ENCODE results near the gene ALDH1B1. TPM values are rescaled to one million over a fixed set of nuclear protein-coding genes. Genes with fewer than 3 reads are reported as not detected.
"Not testable (repeated sequence)": the region's sequence is repeated elsewhere in the genome, so short reads cannot be mapped to it uniquely, and the experiment has no call there.

Gene ALDH1B1
- polyA plus RNA-seq, 1 donor: 21.7 TPM

DNA sequence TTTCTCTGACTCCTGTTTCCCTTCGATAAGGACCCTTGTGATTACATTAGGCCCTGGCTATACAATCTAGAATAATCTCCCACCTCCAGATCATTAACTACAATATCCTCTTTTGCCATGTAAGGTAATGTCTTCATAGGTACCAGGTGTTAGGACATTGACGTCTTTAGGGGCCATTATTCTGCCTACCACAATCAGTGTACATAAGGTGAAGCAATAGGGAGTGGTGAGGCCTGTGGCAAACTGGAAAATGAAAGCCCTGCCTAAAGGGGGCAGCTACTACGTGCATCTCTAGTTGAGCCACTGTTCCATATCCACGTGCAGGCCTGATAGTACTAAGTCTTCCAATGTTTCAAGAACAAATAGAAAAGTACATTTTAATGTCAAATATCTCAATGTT is 4.8 kb upstream of the ALDH1B1 start:
- no peak for DNase-seq

- DNase-seq: no peak
These were observed 3.9 kb upstream of the ALDH1B1 start for GRCh38 chr9:38388283-38389223.

DNA sequence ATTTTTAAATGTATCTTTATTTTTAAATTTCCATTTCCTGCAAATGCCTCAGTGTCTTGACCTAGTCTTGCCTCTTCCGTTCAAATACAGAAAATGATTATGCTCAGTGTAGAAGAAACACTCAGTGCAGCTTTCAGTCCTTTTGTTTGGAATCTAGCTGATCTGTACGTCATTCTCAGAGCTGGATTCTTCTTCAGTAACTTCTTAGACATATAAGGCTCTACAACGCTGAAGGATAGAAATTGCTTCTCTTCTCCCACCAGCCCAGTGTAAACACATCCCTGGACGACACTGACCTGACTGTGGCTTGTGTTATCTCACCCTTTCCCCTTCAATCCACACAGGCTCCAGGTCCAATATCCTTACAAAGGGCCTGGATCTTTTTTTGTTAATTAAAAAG is 3.2 kb upstream of the ALDH1B1 start:
- DNase-seq: peak; percentile 26

DNA sequence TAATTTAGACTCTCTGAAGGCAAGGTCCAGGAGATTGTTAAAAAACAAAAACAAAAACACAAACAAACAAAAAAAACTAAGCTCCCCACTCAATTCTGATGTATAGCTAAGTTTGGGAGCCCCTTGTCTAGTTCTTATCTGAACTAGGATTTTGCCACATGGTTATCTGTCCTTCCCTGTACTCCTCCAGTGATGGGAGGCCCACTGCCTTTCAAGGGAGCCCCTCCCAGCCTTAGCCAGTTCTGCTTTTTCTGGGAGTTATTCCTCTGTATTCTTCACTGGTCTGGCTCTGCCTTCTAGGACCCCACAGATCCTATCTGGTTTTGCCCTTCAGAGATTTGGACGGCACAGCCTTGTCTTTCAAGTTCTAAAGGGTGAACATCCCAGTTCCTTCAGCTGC is 2.1 kb upstream of the ALDH1B1 start:
- no peak for DNase-seq

DNA sequence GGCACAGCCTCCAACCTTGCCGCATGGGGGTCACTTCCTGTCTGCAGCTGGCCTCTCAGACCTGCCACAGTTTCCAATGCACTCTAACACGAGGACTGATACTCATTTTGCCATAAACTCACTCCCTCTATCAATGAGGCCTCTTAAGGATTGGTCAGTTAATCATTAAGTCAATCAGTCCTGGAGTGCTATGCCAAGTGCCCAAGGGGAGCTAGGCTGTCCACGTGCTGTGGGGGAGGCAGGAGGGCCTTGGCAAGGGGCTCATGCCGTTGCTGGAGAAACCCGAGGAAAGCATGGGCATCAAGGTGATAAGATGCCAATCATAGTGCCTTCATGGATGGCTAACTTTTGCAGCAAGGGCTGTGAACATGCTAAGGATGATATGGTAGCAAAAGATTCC is 1.7 kb upstream of the ALDH1B1 start:
- DNase-seq: no peak

DNA sequence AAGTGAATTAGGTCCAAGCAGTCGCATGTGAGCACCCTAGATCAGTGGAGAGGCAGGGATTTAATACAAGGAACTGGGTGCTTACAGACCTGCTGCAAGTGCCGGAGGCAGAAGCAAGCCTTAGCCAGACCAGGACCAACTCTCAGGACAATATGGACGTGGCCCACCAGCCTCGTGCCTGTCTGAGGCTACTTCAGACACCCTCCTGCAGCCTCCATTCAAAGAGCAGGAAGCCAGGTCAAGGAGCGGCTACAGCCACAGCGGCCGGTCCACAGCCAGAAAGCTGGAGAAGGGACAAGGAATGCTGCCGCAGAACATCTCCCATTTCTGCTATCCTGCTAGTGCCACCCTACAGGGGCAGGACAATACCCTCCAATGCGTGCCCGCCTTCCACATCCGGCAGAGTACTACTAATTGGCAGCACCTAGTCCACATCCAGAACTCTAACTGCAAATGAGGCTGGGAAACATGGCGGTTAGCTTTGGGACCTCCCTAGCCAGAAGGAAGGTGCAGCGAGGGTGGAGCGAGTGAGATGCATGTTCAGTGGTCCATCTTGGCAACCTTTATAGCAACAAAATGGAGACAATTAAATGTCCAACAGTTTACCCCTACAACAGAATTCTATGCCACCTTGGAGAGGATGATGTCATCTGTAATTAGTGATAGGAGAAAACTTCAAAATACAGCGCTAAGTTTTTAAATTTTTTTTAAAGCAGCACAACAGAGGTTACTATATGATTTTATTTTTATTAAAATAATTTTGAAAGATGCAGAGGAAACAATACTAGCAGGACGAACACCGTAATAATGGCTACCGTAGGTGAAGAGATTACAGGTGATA is 1.0 kb upstream of the ALDH1B1 start:
- DNase-seq: no peak

DNA sequence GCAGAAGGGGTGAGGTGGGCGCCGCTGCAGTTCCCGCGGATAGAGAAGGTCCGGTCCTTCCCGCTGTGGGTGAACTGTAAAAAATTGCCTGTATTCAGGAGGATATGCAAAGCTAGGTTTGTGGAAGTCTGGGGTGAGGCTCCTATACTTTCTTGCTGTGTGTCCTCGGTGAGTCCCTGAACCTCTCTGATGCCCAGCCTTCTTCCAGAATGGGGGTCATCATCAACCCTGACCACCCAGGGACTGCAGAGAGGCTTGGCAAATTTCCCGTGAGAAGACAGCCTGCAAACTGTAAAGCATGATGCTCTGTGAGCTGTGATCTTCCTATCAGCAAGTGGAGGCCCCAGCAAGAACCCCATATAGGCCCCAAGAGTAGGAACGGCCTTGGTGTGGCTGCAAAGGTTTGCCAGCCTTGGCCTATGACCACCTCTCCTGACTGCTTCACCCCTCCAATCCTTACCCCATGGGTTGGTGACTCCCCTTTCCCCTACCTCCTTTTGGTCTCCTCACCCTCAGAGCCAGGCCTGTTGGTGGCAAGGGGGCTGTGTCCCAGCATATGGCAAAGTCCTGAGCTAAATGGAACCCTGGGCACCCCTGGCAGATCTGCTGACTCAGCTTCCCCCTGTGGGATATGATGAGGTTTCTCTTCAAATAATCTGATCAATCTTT is 760 bp downstream of the ALDH1B1 start:
- no peak for DNase-seq

DNA sequence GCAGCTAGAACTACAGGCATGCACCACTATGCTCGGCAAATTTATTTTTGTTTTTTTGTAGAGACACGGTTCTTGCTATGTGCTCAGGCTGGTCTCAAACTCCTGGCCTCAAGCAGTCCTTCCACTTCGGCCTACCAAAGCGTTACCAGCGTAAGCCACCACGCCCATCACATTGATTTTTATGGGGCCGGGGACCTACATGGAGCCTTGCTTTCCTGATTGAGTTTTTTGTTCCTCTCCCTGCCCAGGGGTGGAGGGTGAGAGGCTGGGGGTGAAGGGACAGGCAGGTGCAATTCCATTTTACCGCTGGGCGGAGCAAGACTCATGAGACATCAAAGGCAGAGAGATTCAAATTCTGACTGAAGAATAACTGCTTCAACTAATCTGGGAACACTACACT is 1.9 kb downstream of the ALDH1B1 start:
- DNase-seq: no peak

GRCh38 chr9:38395653-38396370 is 3.3 kb downstream of the ALDH1B1 start:
- DNase-seq: no peak

DNA sequence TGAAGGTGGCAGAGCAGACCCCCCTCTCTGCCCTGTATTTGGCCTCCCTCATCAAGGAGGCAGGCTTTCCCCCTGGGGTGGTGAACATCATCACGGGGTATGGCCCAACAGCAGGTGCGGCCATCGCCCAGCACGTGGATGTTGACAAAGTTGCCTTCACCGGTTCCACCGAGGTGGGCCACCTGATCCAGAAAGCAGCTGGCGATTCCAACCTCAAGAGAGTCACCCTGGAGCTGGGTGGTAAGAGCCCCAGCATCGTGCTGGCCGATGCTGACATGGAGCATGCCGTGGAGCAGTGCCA is 3.8 kb downstream of the ALDH1B1 start:
- DNase-seq: no peak

- DNase-seq: not testable (repeated sequence)
These were observed 6.7 kb downstream of the ALDH1B1 start for GRCh38 chr9:38399191-38399590.

- no peak for DNase-seq
These were observed 9.5 kb downstream of the ALDH1B1 start for GRCh38 chr9:38401994-38402393.

GRCh38 chr9:38404314-38404713 is 11.8 kb downstream of the ALDH1B1 start:
- DNase-seq: no peak

DNA sequence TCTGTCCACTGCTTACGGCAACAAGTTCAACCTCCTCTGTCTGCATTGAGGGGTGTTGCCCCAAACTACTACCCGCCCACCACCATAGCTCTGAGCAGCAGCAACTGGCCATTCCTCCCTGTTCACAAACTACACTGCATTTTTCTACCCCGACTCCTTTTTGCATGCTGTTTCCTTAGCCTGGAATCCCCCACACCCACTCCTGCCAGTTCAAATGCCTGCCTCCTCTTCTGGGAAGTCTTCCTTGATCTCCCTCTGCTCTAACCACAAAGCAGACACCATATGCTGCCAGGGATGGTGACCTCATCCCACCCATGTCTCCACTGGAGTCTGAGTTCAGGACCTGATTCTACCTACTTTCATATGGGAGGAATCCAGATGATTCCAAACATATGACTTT is 13.3 kb downstream of the ALDH1B1 start:
- no peak for DNase-seq

DNA sequence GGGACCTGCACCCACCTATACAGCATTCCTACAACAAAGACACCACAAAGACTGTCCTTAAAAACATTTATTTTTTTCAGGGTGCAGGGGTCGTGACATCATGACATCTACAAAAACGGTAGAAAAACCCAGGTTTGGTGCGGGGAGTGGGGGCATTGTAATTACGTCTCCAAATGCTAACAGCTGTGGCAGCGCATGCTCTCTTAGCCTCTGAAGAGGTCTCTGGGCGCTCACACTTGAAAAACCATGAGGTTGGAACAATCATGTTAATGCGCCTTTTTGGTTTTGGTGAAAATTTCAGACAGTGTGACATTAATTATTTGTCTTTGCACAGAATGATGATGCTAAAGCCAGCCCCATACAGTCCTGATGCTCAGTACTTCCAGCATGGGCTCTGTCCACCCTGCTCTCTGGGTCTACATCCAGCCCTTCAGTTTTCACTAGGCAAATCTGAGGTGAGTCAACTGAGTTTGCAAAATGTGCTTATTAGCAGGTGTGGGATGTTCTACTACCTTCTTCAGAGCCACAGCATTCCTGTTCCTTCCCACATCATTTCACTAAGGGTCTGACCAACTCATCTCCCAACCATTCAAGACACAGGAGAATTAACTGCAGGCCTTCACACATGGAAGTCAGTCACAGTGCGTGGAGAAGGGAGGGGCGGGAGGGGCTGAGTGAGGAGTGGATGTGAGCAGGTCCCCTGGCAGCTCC is 14.1 kb downstream of the ALDH1B1 start:
- DNase-seq: no peak

DNA sequence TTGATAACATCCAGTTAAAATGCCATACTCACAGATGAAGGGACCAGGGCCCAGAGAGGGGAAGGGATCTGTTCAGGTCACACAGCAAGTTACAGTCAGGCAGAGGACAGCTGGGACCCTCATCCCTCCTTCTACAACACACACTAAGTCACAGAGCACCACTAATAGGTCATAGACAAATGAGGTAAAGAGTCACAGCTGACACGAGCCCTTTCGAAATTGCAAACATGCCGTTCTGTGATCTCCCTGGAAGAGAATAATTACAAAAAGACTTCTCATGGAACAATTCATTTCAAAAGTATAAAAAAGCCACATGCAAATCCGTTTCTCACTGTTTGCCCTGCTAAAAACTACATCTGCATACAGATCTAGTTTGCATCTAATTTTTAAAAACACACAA is 16.2 kb downstream of the ALDH1B1 start:
- no peak for DNase-seq

GRCh38 chr9:38412751-38413150 is 20.2 kb downstream of the ALDH1B1 start:
- no peak for DNase-seq

DNA sequence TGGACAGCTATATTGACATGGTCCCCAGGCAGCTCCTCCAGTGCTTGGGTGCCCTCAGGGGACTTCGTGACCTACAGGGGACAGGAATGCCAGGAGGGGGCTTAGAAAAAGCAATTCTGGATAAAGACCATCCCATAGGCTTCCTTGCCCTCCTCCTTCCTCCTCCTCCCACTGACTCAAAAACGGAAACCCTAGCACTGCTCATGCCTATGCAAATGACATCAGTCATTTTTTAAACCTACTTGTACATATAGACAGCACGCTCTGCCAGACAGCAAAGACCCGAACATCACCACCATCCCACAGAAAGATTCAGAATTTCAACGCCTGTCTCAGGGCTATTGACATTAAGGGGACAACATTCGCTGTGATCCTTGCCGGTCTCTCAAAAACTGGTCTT is 20.8 kb downstream of the ALDH1B1 start:
- no peak for DNase-seq

DNA sequence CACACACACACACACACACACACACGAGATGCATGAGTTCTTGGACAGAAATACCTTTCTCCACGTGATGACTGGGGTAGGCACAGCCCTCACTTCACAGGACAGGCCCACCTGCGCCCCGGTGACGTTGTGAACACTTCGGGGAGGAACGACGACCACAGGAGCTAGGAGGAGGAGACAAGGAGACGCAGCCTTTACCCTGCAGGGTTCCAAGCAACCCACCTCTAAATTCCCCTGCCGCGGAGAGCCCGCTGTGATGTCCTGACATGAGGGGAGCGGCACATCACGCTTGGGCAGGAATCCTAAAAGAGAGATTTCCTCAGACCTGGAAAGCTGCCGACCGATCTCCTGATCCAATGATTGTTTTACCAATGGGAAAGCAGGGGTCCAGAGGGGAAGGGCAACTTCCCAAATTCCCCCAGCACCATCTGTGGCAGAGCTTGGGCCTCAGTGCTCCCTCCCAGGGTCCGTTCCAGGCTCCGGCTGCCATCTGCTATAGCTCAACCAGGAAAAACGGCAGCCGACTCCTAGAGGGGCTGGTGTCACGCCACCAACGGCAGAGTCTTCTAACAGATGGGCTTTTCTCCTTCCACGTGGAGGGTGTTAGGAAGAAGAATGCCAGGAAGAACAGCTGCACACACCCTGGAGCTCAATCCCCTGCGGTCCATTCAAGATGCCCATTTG is 21.7 kb downstream of the ALDH1B1 start:
- DNase-seq: no peak

GRCh38 chr9:38415856-38416255 is 23.4 kb downstream of the ALDH1B1 start:
- DNase-seq: no peak

DNA sequence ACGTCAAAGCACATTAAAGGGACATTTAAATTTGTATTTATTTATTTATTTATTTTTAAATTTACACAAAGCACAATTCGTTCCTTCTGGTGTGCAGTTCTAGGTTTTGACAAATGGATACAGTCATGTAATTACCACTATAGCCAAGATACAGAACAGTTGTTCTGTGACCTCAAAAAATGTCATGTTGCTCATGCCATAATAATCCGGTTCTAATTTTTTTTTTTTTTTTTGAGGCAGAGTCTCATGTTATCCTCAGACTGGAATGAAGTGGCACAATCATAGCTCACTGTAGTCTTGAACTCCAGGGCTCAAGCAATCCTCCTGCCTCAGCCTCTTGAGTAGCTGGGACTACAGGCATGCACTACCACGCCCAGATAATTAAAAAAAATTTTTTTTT is 24.0 kb downstream of the ALDH1B1 start:
- no peak for DNase-seq

All from hindlimb muscle (tissue), 1 donor.